Occipital lobe (tissue), 2 donors: ENCODE results near the gene DSTN. TPM values are rescaled to one million over a fixed set of nuclear protein-coding genes. Genes with fewer than 3 reads are reported as not detected.
A peak's percentile ranks its signal among the peaks of the same experiment; 100 is the strongest.

ENCODE experiments used
- DNase-seq: peaks from one replicate; lab custom pipeline; 2025; lab: John Stamatoyannopoulos, UW
- total RNA-seq: library from RNA; depleted of rRNA; stranded (reverse); fragments of >200 nt; gene quantifications from one replicate; pipeline ENCODE4 v1.2.3, GENCODE V29; 2014

Gene DSTN
- total RNA-seq, 1 donor from 2014 or later: 295 TPM

GRCh38 chr20:17611540-17612286 lies 41.8 kb downstream of the DSTN start:
- DNase-seq: no peak

GRCh38 chr20:17612287-17612991 lies 42.6 kb downstream of the DSTN start:
- DNase-seq: no peak

DNA sequence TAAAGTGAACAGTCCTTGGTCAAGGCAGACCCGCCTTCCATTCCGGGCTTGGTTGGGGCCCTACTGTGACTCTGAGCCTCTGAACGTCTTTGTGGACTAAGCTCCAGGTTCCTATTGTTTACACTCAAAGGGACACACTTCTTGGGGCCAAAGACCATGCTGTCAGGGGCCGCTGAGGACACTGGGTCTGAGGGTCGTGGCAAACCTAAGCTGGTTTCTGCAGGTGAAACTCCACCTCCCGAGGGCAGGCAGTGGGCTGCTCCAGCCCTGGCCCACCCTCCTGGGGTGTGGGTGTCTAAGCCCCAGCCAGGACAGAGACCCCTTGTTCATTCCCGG lies 43.1 kb downstream of the DSTN start:
- no peak for DNase-seq

DNA sequence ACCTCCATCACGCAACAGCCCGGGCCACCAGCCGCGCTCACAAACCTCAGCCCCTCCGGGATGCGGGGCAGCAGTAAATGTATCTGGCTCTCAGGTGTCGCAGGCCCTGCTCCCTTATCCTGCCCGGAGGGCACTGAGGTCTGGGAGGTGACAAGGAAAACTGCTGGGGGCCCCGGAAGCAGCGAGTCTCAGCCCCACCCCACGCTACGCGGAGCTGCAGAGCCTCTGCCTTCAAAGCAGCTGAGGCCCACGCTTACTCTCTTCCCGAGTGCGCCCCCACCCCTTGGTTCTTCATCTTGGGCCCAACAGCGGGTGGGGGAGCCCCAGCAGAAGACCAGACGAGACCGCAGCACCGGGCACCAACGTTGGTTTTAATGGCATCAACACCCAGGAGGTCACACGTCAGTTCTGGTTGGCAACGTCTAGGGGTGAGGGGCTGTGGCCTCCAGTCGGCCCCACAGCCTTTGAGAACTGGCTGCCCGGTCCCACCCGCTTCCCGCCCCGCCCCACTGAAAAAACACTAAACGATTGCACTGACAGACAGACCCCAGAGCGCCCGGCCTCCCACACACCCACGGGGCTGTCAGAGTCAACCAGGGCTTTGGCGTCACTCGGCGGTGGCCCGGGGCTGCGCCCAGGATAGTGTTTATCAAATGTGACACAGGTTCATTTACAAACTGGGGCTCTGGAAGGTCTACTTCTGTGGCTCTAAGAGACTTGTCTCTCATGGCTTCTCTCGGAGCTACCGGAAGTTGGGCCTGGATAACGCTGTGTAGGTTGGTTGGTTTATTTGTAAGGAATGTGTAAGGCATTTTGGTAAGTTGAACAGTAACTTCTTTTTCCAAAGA lies 43.7 kb downstream of the DSTN start:
- DNase-seq: no peak

DNA sequence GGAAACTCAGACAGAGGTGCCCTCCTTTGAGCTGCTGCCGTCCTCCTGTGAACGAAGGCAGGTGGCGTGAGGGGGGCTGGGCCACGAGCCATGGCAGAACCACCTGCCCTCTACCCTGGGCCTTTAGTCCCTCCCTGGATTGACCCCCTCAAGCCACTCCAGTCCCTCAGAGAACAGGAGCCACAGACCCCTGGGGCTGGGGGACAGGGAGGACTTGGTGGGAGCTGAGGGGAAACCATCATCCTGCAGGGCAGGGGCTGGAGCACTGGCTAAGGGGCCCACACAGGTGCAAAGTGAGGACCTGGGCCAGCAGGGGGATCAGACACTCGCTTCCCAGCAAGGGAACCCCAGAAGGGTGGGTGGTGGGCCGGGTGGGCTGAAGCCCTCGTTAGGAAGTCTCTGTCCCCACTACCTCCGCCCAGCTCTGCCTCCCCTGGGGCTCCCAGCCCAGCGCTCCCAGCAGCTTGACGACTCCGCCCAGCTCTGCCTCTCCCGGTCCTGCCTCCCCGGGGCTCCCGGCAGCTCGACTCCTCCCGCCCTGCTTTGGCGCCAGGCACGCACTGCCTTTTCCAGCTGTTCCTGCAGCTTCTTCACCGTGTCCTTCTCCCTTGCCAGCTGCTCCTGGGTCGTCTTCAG lies 44.4 kb downstream of the DSTN start:
- no peak for DNase-seq

DNA sequence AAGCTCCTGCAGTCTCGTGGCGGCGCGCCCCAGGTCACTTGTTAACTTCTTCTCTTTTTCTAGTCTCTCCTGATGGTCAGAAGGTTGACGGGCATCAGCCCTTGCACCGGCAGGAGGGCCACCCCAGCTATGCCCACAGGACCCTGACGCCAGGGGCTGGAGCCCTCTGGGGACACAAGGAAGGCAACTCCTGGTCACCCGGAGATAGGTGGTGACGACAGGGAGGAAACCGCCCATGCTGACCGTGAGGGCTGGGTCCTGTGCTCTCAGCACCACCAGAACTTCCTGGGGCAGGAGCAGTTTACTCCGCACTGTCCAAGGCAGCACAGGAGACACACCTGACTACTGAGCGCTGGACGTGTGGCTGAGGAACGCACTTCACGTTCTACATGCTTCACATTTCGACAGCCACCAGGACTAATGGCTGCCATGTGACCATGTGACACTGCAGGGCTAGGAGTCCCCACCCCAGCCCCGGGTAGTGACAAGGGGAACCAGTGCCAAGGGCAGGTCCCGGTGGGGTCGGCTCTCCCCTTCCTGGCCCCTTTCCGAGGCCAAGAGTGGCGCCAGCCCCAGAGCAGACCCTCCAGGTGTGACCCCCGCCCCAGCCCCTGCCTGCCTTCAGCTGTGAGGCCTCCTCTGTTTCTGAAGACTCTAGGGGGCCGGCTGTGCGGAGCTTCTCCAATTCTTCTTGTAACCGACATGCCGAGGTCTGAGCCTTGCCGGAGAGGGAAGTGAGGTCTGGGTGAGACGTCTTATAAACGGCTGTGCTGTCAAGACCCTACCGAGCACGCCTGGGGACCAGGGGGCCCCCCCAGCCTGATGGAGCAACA lies 45.2 kb downstream of the DSTN start:
- DNase-seq: no peak

GRCh38 chr20:17615645-17616479 lies 46.0 kb downstream of the DSTN start:
- no peak for DNase-seq

GRCh38 chr20:17616480-17617211 lies 46.8 kb downstream of the DSTN start:
- no peak for DNase-seq

DNA sequence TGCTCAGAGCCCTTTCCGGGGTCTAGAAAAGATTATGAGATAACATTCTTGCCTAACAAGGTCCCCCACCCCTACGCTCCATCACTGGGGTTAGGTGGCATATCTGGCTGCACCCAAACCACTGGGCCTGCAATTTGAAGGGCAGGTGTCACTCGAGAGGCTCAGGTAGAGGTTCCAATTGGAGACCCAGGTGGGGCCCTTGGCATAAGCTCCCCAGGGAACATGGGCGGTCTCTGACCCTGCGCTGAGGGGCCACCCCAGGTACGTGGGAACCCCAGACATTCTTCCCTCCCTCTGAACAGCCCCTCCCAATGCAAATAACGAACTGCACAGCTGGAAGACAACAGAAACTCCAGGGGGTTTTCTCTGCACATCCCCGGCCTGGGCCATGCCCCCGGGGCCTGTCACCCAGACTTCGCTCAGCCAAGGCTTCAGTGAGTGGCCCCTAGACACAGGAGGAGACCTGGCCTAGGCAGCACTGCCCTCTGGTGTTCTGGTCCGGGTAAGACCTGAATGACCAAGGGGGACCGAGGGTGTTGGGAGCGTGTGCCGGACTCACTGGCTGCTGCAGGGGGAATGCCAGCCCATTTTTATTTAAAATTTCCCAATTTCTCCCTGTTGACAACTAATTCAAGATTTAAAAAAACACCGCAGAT lies 47.5 kb downstream of the DSTN start:
- DNase-seq: peak; percentile 16

- DNase-seq: no peak
These were observed 48.2 kb downstream of the DSTN start for GRCh38 chr20:17617868-17618672.

GRCh38 chr20:17618673-17619013 lies 48.8 kb downstream of the DSTN start:
- DNase-seq: no peak

DNA sequence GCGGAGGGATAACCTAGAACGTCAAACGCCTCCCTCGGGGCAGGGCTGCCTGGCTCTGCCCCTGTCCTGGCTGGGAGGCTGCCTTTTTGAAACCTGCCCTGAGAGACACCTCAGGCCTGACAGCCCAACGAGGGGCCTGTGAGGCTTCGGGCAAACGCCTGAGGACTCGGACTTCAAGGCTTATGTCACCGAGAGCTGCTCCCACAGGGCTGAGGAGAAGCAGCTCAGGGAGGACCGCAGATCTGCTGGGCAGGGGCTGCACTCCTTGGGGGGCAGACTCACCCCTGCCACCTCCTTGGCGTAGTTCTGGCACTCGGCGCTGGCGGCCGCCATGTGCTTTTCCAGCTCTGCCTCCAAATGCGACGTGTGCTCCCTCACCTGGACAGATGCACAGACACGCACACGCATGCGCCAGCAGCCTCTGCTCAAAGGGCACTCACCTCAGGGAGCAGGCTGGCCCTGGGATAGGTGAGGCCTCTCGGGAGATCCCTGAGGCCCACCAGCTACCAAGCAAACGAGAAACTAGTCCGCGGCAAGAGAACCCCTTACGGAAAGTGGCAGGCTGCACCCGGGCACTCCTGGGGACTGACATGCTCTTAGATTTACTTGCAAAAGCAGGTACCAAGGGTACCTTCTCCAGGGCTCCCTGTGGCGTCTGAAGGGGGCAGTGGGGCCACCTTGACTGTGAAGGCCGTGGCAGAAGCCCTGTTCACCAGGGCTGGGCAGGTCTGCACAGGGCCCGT lies 49.6 kb downstream of the DSTN start:
- no peak for DNase-seq

DNA sequence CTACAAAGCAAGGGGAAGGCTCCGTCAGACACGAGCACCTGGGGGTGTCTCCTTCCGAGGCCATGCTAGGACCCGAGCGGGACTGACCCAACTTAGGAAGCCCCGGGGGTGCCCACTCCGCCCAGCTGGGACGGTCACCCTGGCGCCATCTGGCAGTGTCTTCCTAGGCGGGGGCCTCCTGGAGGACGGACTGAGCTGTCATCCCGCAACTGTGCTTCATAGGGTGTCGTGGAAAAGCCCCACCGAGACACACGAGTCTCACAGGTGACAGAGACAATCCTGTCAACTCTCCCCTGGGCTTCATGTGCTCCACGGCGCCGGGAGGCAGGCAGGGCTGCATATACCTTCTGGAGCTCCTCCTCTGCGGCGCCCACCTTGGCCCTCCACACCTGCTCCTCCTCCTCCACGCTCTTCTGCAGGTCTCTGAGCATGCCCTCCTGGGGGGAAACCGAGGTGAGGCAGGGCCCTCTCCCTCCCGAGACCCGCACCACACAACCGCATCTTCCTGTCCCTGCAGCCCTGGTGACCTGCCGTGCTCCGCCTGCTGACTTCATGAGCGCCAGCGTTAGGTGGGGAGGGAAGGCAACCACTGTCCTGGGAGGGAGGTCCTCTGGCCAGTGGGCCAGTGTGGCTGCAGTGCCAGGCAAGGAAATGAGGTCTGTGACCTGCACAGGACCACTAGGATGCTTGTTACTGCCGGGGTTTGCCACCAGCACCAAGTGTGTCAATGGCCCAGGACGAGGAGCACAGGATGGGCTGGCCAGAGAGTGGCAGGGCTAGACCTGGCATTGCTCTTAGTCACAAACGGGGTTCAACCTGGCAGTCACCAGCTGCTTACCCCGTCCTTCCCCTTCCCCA lies 50.7 kb downstream of the DSTN start:
- no peak for DNase-seq

GRCh38 chr20:17621229-17621968 lies 51.5 kb downstream of the DSTN start:
- DNase-seq: no peak

- no peak for DNase-seq
These were observed 52.4 kb downstream of the DSTN start for GRCh38 chr20:17622086-17622850.
